ENCODE measurements around the gene S100A12. TPM values are rescaled to one million over a fixed set of nuclear protein-coding genes. Genes with fewer than 3 reads are reported as not detected.
"Not testable (repeated sequence)": the region's sequence is repeated elsewhere in the genome, so short reads cannot be mapped to it uniquely, and the experiment has no call there.

S100A12 gene
- total and polyA plus RNA-seq, 7 donors, result 0.40 to 3.5 (median 1.7) TPM

DNA sequence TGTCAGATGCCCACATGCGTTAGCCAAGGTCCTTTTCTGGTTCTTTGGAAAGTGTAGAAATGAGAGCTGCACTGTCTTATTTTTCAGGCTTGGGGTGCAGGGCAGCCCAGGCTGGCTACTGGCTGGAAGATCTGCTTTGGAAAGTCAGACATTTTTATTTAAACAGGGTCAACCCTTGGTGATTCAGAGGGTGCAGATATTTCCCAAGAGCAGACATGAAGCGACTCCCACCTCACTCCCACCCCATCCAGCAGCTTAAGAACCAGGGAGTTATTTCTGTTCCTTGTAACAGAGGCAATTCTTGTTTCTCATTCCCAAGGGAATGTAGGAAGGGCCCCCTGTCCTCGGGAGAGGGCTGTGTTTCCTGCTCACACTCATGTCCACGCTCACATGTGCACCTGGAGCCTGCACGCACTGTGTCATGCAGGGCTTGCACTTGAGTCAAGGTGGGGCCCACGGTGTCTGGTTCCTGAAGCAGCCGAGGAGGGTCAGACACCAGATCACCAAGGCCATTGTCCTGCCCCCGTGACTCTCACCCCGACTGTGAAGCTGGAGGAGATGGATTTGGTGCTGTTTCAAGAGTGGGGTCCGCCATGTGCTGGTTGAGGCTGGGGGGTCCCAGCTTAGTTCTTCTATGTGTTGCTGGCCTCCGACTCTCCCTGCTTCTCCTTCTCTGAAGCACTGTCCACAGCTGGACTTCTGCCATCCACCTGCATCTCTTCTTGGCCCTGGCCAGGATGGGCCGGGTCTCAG lies 41.9 kb upstream of the S100A12 start:
- H3K9me3 ChIP-seq, result no peaks in the 10 kb centered on the region
- ATAC-seq (no peak), DNase-seq (no peak)
- H3K36me3 ChIP-seq (ENCODE audit: insufficient read depth in 1 of 2, low read depth in 1 of 2), result no peaks in the 10 kb centered on the region
- 67 to 79% (median 69%) methylated on average over 12 of the region's 12 CpGs for WGBS, 3 donors
- no peak overlapping the region for H3K27ac ChIP-seq
- intact Hi-C loops (cut with DNase I), result no loop called here
- H3K4me3 ChIP-seq, result no peak overlapping the region
- TF ChIP-seq, protein P1, sequence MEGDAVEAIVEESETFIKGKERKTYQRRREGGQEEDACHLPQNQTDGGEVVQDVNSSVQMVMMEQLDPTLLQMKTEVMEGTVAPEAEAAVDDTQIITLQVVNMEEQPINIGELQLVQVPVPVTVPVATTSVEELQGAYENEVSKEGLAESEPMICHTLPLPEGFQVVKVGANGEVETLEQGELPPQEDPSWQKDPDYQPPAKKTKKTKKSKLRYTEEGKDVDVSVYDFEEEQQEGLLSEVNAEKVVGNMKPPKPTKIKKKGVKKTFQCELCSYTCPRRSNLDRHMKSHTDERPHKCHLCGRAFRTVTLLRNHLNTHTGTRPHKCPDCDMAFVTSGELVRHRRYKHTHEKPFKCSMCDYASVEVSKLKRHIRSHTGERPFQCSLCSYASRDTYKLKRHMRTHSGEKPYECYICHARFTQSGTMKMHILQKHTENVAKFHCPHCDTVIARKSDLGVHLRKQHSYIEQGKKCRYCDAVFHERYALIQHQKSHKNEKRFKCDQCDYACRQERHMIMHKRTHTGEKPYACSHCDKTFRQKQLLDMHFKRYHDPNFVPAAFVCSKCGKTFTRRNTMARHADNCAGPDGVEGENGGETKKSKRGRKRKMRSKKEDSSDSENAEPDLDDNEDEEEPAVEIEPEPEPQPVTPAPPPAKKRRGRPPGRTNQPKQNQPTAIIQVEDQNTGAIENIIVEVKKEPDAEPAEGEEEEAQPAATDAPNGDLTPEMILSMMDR (IDR thresholded peaks at IDR 0.05), result no peak
- peaks cover 0 to 6% (median 0%) of the 10 kb centered on the region in 3 donors for H3K27me3 ChIP-seq (ENCODE audit: insufficient read depth in 3 of 3, low read length in 2 of 3)
- H3K4me1 ChIP-seq, result no peaks in the 10 kb centered on the region

DNA sequence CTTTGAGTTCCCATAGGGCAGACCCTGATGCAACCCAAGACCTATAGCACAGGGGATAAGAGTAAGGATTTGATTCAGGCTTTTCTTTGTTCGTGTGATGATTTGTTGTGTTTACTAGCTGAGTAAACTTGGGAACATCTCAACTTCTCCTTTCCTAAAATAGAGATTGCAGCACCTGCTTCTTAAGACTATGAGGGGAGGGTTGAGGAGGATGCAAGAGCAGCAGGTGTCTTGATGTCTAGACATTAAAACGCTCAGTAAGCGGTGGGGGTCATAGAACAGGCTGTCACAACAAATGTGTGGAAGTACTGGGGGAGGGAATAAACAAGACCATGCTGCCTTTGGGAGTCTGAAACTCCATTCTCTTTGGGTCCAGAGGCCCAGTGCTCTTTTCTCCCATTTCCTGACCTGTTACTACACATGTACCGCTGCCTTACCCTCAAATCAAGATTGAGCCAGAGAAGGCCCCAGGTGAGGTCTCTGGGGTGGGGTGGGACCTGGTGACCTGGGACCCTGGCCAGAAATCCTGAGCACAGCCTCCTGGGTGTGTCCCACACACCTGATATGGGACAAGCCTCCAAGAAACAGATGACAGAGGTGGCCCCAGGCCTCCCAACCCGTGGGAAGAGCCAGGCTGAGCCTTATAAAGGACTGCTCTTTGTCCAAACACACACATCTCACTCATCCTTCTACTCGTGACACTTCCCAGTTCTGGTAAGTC lies 40.6 kb upstream of the S100A12 start, which contains the start of gene S100A7A:
Gene S100A7A (plus strand): TSS at position 671 of the 721 bp plus-strand sequence. CDS start 1,563 bp downstream, outside the sequence.
- Histone ChIP-seq H3K4me1 (no peaks in the 10 kb centered on the region), H3K27me3 (ENCODE audit: insufficient read depth in 3 of 3, low read length in 2 of 3) (peaks cover 0 to 6% (median 0%) of the 10 kb centered on the region in 3 donors), H3K27ac (no peak within 1 kb of the TSS), H3K36me3 (ENCODE audit: insufficient read depth in 1 of 2, low read depth in 1 of 2) (no peaks in the 10 kb centered on the region), H3K4me3 (no peak within 1 kb of the TSS), H3K9me3 (no peaks in the 10 kb centered on the region)
- DNase-seq (no peak), ATAC-seq (no peak)
- WGBS, 3 donors, result 60 to 67% (median 60%) methylated on average over 6 of the region's 6 CpGs
- intact Hi-C loops (cut with DNase I), result no loop called here
- TF ChIP-seq, protein P1 (IDR thresholded peaks at IDR 0.05), result no peak

DNA sequence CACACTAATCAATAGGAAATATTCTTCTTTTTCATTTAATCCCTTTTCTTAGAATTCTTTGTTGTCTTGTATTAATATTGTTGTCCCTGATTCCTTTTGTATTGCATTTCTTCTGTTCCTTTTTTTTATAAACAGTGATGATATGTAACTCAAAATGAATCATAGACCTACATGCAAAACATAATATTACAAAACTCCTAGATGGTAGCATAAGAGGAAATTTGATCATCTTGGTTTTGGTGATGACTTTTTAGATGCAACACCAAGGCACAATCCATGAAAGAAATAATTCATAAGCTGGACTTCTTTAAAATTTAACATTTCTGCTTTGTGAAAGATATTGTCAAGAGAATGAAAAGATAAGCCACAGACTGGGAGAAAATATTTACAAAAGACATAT lies 38.5 kb upstream of the S100A12 start:
- DNase-seq; H3K4me1 ChIP-seq; H3K36me3 ChIP-seq (ENCODE audit: insufficient read depth in 1 of 2, low read depth in 1 of 2); H3K27me3 ChIP-seq (ENCODE audit: insufficient read depth in 3 of 3, low read length in 2 of 3); H3K9me3 ChIP-seq; intact Hi-C loops (cut with DNase I); H3K27ac ChIP-seq; H3K4me3 ChIP-seq; ATAC-seq: not testable (repeated sequence)

DNA sequence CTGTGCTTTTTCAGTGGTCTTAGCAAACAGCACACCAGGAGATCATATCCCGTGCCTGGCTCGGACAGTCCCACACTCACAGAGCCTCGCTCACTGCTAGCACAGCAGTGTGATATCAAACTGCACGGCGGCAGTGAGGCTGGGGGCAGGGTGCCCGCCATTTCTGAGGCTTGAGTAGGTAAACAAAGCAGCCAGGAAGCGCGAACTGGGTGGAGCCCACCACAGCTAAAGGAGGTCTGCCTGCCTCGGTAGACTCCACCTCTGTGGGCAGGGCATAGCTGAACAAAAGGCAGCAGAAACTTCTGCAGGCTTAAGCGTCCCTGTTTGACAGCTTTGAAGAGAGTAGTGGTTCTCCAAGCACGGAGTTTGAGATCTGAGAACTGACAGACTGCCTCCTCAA lies 31.9 kb upstream of the S100A12 start:
- intact Hi-C loops (cut with DNase I); H3K4me3 ChIP-seq; H3K27me3 ChIP-seq (ENCODE audit: insufficient read depth in 3 of 3, low read length in 2 of 3); DNase-seq; ATAC-seq; H3K36me3 ChIP-seq (ENCODE audit: insufficient read depth in 1 of 2, low read depth in 1 of 2); H3K9me3 ChIP-seq; H3K4me1 ChIP-seq; H3K27ac ChIP-seq: not testable (repeated sequence)
- WGBS, 3 donors, result 64 to 78% (median 67%) methylated on average over 11 of the region's 11 CpGs

DNA sequence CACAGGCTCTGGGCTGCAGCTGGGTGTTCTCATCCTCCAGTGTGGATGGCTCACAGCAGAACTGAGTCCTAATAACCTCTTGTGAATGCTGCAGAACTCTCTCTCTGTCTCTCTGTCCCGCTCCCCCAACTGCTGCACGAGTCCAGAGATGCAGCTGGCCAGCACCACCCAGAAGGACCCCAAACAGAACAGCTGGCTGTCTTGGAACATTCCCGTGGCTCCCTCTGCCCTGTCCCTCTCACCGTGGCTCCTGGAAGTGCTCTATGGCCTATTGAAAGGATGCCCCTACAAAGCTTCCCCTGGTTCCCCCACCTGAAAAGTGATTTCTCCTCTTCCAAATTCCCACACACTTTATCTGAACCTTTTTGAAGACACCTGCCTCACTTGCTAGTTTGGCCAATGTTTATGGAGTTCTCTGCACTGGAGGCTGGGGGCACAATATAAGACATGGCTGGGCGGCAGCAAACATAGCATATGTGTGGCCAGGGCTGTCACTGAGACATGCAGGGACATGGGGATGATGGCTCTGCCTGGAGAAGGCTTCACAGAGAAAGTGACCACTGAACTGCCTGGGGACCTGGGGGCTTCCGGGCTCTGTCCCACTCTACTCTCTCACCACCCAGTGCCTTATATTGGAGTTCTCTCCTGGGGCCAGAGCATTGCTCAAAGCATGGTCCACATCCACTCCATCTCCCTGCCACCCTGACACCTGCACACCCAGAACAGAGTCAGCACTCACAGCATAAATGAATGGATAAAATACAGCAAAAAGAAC lies 30.6 kb upstream of the S100A12 start:
- H3K27me3 ChIP-seq (ENCODE audit: insufficient read depth in 3 of 3, low read length in 2 of 3); ATAC-seq; H3K4me3 ChIP-seq; DNase-seq; H3K9me3 ChIP-seq; H3K27ac ChIP-seq; H3K36me3 ChIP-seq (ENCODE audit: insufficient read depth in 1 of 2, low read depth in 1 of 2); H3K4me1 ChIP-seq; intact Hi-C loops (cut with DNase I): not testable (repeated sequence)
- 55 to 77% (median 63%) methylated on average over 5 to 6 of the region's 6 CpGs for WGBS, 3 donors

All from psoas muscle (tissue), 8 donors.